Measurements from ENCODE around the gene CSKMT.

CSKMT gene

GRCh38 chr11:62713343-62713742 is 48.2 kb downstream of the CSKMT start:
- Histone ChIP-seq H3K9ac (ENCODE audit: low read length in 5 of 5) (peak overlapping the region in 1 of 5 donors; percentile 7), H3K27me3 (ENCODE audit: control insufficient read depth in 5 of 5, insufficient read depth in 4 of 5, low read length in 5 of 5) (no peaks in the 10 kb centered on the region), H3K4me1 (ENCODE audit: control insufficient read depth in 5 of 5, insufficient read depth in 5 of 5, low read length in 5 of 5) (peaks cover 2 to 30% (median 30%) of the 10 kb centered on the region in 5 donors), H3K9me3 (ENCODE audit: control insufficient read depth in 5 of 5, low read length in 5 of 5) (no peaks in the 10 kb centered on the region), H3K4me3 (ENCODE audit: low read depth in 1 of 5, low read length in 5 of 5) (no peak overlapping the region), H3K27ac (ENCODE audit: low read depth, low read length) (peak overlapping the region; percentile 66), H3K36me3 (ENCODE audit: control insufficient read depth in 5 of 5, insufficient read depth in 5 of 5, low read length in 5 of 5) (peaks cover 18 to 75% (median 63%) of the 10 kb centered on the region in 5 donors)

DNA sequence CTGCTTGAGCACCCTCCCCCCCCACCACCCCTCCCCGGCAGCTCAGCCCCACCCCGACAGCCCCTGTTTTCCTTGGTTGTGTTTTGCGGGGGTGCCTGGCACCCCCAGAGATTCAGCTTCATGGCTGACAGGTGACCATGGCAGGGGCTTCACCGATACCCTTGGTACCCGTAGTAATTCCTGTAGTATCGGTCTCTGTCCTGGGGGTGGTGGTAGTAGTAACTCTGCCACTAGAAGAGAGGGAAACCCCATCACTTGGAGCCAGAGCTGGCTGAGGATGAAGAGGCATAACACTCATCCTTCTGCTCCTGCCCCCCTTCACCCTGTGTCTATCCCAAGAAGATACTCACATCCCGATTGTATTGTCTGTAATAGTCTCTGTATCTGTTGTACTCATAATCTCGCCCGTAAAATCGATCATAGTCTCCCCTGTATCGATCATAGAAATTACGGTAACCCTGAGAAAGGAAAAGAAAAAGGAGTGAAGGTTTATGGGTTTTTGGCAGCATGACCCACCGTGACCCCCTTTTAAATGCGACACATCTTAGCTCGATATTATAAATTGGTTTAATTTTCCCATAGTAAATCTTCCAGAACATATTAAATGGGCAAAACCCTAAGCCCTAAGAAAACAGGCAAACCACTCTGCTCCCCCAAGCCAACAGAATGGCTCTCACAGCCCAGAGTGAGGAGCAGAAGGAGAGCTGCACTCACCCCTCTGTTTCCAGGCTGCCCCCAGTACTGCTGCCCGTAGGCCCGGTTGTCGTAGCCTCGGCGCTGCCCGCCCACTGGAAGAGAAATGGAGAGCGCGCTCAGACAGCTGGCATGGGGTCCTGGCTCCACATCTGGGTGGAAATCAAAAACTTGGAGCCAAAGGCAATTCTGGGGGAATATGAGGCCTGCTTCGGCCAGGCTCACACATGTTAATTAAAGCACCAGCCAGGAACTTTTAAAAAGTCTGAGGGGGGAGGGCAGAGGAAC is 50.3 kb downstream of the CSKMT start:
- no peak overlapping the region for H3K9ac ChIP-seq (ENCODE audit: low read length in 5 of 5)
- H3K36me3 ChIP-seq (ENCODE audit: control insufficient read depth in 5 of 5, insufficient read depth in 5 of 5, low read length in 5 of 5), result peaks cover 25 to 94% (median 84%) of the 10 kb centered on the region in 5 donors
- H3K27me3 ChIP-seq (ENCODE audit: control insufficient read depth in 5 of 5, insufficient read depth in 4 of 5, low read length in 5 of 5), result no peaks in the 10 kb centered on the region
- no peak overlapping the region for H3K4me3 ChIP-seq (ENCODE audit: low read depth in 1 of 5, low read length in 5 of 5)
- H3K4me1 ChIP-seq (ENCODE audit: control insufficient read depth in 5 of 5, insufficient read depth in 5 of 5, low read length in 5 of 5), result peaks cover 0 to 12% (median 9%) of the 10 kb centered on the region in 5 donors
- no peaks in the 10 kb centered on the region for H3K9me3 ChIP-seq (ENCODE audit: control insufficient read depth in 5 of 5, low read length in 5 of 5)
- H3K27ac ChIP-seq (ENCODE audit: low read depth, low read length), result no peak overlapping the region

DNA sequence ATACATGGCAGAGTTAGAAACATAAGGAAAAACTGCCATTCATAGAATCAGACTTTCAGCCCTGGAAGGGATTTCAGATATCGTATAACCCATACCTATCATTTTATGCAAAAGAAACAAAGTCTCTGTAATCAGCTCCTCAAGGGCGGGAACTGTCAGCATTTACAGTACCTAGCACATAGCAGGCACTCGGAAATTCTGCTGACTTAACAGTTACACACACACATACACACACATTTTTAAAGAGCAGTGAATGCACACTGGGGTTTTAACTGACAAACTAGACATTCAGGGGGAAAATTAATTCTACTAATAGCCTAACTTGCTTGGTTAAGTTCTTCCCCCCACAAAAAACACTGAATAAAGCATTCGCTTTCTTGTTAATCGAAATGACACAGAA is 51.1 kb downstream of the CSKMT start:
- no peak overlapping the region for H3K4me3 ChIP-seq (ENCODE audit: low read depth in 1 of 5, low read length in 5 of 5)
- no peak overlapping the region for H3K9ac ChIP-seq (ENCODE audit: low read length in 5 of 5)
- H3K27ac ChIP-seq (ENCODE audit: low read depth, low read length), result peak overlapping the region; percentile 0
- H3K36me3 ChIP-seq (ENCODE audit: control insufficient read depth in 5 of 5, insufficient read depth in 5 of 5, low read length in 5 of 5), result peaks cover 30 to 96% (median 87%) of the 10 kb centered on the region in 5 donors
- H3K4me1 ChIP-seq (ENCODE audit: control insufficient read depth in 5 of 5, insufficient read depth in 5 of 5, low read length in 5 of 5), result peaks cover 0 to 12% (median 5%) of the 10 kb centered on the region in 5 donors
- H3K9me3 ChIP-seq (ENCODE audit: control insufficient read depth in 5 of 5, low read length in 5 of 5), result no peaks in the 10 kb centered on the region
- no peaks in the 10 kb centered on the region for H3K27me3 ChIP-seq (ENCODE audit: control insufficient read depth in 5 of 5, insufficient read depth in 4 of 5, low read length in 5 of 5)

GRCh38 chr11:62716816-62717215 is 51.7 kb downstream of the CSKMT start:
- H3K27ac ChIP-seq (ENCODE audit: low read depth, low read length), result peak overlapping the region; percentile 0
- no peak overlapping the region for H3K4me3 ChIP-seq (ENCODE audit: low read depth in 1 of 5, low read length in 5 of 5)
- H3K36me3 ChIP-seq (ENCODE audit: control insufficient read depth in 5 of 5, insufficient read depth in 5 of 5, low read length in 5 of 5), result peaks cover 36 to 96% (median 89%) of the 10 kb centered on the region in 5 donors
- H3K9ac ChIP-seq (ENCODE audit: low read length in 5 of 5), result no peak overlapping the region
- no peaks in the 10 kb centered on the region for H3K9me3 ChIP-seq (ENCODE audit: control insufficient read depth in 5 of 5, low read length in 5 of 5)
- H3K4me1 ChIP-seq (ENCODE audit: control insufficient read depth in 5 of 5, insufficient read depth in 5 of 5, low read length in 5 of 5), result peaks cover 0 to 12% (median 5%) of the 10 kb centered on the region in 5 donors
- H3K27me3 ChIP-seq (ENCODE audit: control insufficient read depth in 5 of 5, insufficient read depth in 4 of 5, low read length in 5 of 5), result no peaks in the 10 kb centered on the region
